ENCODE measurements around the gene TLR5. TPM values are rescaled to one million over a fixed set of nuclear protein-coding genes. Genes with fewer than 3 reads are reported as not detected.

TLR5 gene
- total RNA-seq, 3 donors from 2014 or later (not counting 1 experiment from before 2014, with no cell fraction given) = 0.24 to 0.41 (median 0.33) TPM

GRCh38 chr1:223129229-223129901 is 13.7 kb downstream of the TLR5 start:
- ATAC-seq (peak; percentile 77 to 78 (median 77)), DNase-seq (peak; percentile 67 to 75)
- intact Hi-C loops (cut with micrococcal nuclease) = no loop called here
- no peaks in the 10 kb centered on the region for H3K9me3 Mint-ChIP-seq
- no peaks in the 10 kb centered on the region for H3K36me3 Mint-ChIP-seq
- peak overlapping the region; percentile 65 for H3K4me3 Mint-ChIP-seq
- WGBS (ENCODE audit: insufficient coverage) = 26% methylated on average over 37 of the region's 37 CpGs
- no peak overlapping the region for H3K27ac ChIP-seq (ENCODE audit: low read length)
- no peaks in the 10 kb centered on the region for H3K9me3 ChIP-seq (ENCODE audit: control insufficient read depth, insufficient read depth, low read length)
- H3K27me3 Mint-ChIP-seq (ENCODE audit: low read depth in 2 of 2) = peaks cover 28 to 36% of the 10 kb centered on the region in 2 donors
- peaks cover 17% of the 10 kb centered on the region for H3K4me1 ChIP-seq (ENCODE audit: control insufficient read depth, insufficient read depth, low read length)
- H3K27ac Mint-ChIP-seq = peak overlapping the region in 1 of 2 donors; percentile 37
- peaks cover 8% of the 10 kb centered on the region for H3K27me3 ChIP-seq (ENCODE audit: control insufficient read depth, insufficient read depth, low read length)
- H3K4me1 Mint-ChIP-seq = peaks cover 14 to 19% of the 10 kb centered on the region in 2 donors
- no peak overlapping the region for H3K4me3 ChIP-seq (ENCODE audit: low read length)
- peak; percentile 89 for TF ChIP-seq CTCF (IDR thresholded peaks at IDR 0.05)
- no peaks in the 10 kb centered on the region for H3K36me3 ChIP-seq (ENCODE audit: control insufficient read depth, insufficient read depth, low read length)

GRCh38 chr1:223126741-223127140 is 16.3 kb downstream of the TLR5 start:
- 100% methylated on average over 1 of the region's 1 CpG for WGBS (ENCODE audit: insufficient coverage)
- Histone ChIP-seq H3K27me3 (ENCODE audit: control insufficient read depth, insufficient read depth, low read length) (no peaks in the 10 kb centered on the region), H3K27ac (ENCODE audit: low read length) (no peak overlapping the region), H3K4me3 (ENCODE audit: low read length) (no peak overlapping the region), H3K9me3 (ENCODE audit: control insufficient read depth, insufficient read depth, low read length) (no peaks in the 10 kb centered on the region), H3K4me1 (ENCODE audit: control insufficient read depth, insufficient read depth, low read length) (peaks cover 13% of the 10 kb centered on the region), H3K36me3 (ENCODE audit: control insufficient read depth, insufficient read depth, low read length) (no peaks in the 10 kb centered on the region)
- Mint-ChIP-seq H3K27ac (no peak overlapping the region), H3K36me3 (no peaks in the 10 kb centered on the region), H3K4me3 (no peak overlapping the region), H3K27me3 (ENCODE audit: low read depth in 2 of 2) (peaks cover 31% of the 10 kb centered on the region in 2 donors), H3K9me3 (no peaks in the 10 kb centered on the region), H3K4me1 (peaks cover 18 to 22% of the 10 kb centered on the region in 2 donors)
- TF ChIP-seq CTCF (IDR thresholded peaks at IDR 0.05) = no peak
- no peak for DNase-seq
- intact Hi-C loops (cut with micrococcal nuclease) = no loop called here
- no peak for ATAC-seq

- peaks cover 13% of the 10 kb centered on the region for H3K4me1 ChIP-seq (ENCODE audit: control insufficient read depth, insufficient read depth, low read length)
- no peaks in the 10 kb centered on the region for H3K9me3 ChIP-seq (ENCODE audit: control insufficient read depth, insufficient read depth, low read length)
- WGBS (ENCODE audit: insufficient coverage) = 76% methylated on average over 2 of the region's 2 CpGs
- H3K27ac ChIP-seq (ENCODE audit: low read length) = no peak overlapping the region
- Mint-ChIP-seq H3K27ac (no peak overlapping the region), H3K9me3 (no peaks in the 10 kb centered on the region), H3K4me3 (no peak overlapping the region), H3K4me1 (peaks cover 18 to 21% of the 10 kb centered on the region in 2 donors), H3K36me3 (no peaks in the 10 kb centered on the region), H3K27me3 (ENCODE audit: low read depth in 2 of 2) (peaks cover 21 to 25% of the 10 kb centered on the region in 2 donors)
- no peaks in the 10 kb centered on the region for H3K36me3 ChIP-seq (ENCODE audit: control insufficient read depth, insufficient read depth, low read length)
- no peak overlapping the region for H3K4me3 ChIP-seq (ENCODE audit: low read length)
- DNase-seq (no peak), ATAC-seq (no peak)
- no peaks in the 10 kb centered on the region for H3K27me3 ChIP-seq (ENCODE audit: control insufficient read depth, insufficient read depth, low read length)
- no peak for TF ChIP-seq CTCF (IDR thresholded peaks at IDR 0.05)
- intact Hi-C loops (cut with micrococcal nuclease) = no loop called here
Measured at GRCh38 chr1:223125766-223126165, 17.3 kb downstream of the TLR5 start.

Data from natural killer cell (primary cell).